CD4-positive, alpha-beta T cell treated with Interleukin-4 for 4 hours (primary cell): ENCODE results near the gene LSM8.
"Not testable (repeated sequence)": the region's sequence is repeated elsewhere in the genome, so short reads cannot be mapped to it uniquely, and the experiment has no call there.

ENCODE experiments used
- DNase-seq: peaks from one replicate; pipeline ENCODE4 v3.0.0-alpha.2; 2020

Gene LSM8

GRCh38 chr7:118183786-118184564 lies at the start of gene LSM8:
TSS of gene LSM8 (plus strand) at chr7:118184164. CDS start at chr7:118184224, 60 bp downstream.
- peak; percentile 99 for DNase-seq

GRCh38 chr7:118134420-118134819 lies 49.5 kb upstream of the LSM8 start:
- not testable (repeated sequence) for DNase-seq

GRCh38 chr7:118140468-118140867 lies 43.5 kb upstream of the LSM8 start:
- DNase-seq, result no peak

- DNase-seq, result no peak
Observed at GRCh38 chr7:118142012-118142411, 42.0 kb upstream of the LSM8 start.

- no peak for DNase-seq
Observed at GRCh38 chr7:118148930-118149329, 35.0 kb upstream of the LSM8 start.

GRCh38 chr7:118149394-118149793 lies 34.6 kb upstream of the LSM8 start:
- no peak for DNase-seq

GRCh38 chr7:118151671-118152070 lies 32.3 kb upstream of the LSM8 start:
- no peak for DNase-seq

- DNase-seq, result no peak
Observed at GRCh38 chr7:118152149-118152548, 31.8 kb upstream of the LSM8 start.

- no peak for DNase-seq
Observed at GRCh38 chr7:118152654-118153053, 31.3 kb upstream of the LSM8 start.

- peak; percentile 59 for DNase-seq
Observed at GRCh38 chr7:118153551-118154177, 30.3 kb upstream of the LSM8 start.

- no peak for DNase-seq
Observed at GRCh38 chr7:118158766-118159165, 25.2 kb upstream of the LSM8 start.

GRCh38 chr7:118169146-118169545 lies 14.8 kb upstream of the LSM8 start:
- no peak for DNase-seq

GRCh38 chr7:118175740-118176139 lies 8.2 kb upstream of the LSM8 start:
- no peak for DNase-seq

- no peak for DNase-seq
Observed at GRCh38 chr7:118179191-118179590, 4.8 kb upstream of the LSM8 start.

- DNase-seq, result no peak
Observed at GRCh38 chr7:118182593-118183427, 1.2 kb upstream of the LSM8 start.

GRCh38 chr7:118183428-118183785 lies 557 bp upstream of the LSM8 start:
- no peak for DNase-seq

- DNase-seq, result no peak
Observed at GRCh38 chr7:118184565-118184940, 589 bp downstream of the LSM8 start.

- no peak for DNase-seq
Observed at GRCh38 chr7:118185163-118185860, 1.3 kb downstream of the LSM8 start.

GRCh38 chr7:118186501-118186900 lies 2.5 kb downstream of the LSM8 start:
- DNase-seq, result no peak

GRCh38 chr7:118194571-118194970 lies 10.6 kb downstream of the LSM8 start:
- no peak for DNase-seq

GRCh38 chr7:118195837-118196474 lies 12.0 kb downstream of the LSM8 start:
- peak; percentile 64 for DNase-seq

GRCh38 chr7:118202061-118202460 lies 18.1 kb downstream of the LSM8 start:
- DNase-seq, result no peak
